NK-92 (cell line): ENCODE measurements around the gene PLXNA2.

Source experiments
- DNase-seq: peaks from one replicate; lab custom pipeline; 2025; ENCODE audit not compliant: unreplicated experiment; lab: John Stamatoyannopoulos, UW

The PLXNA2 gene, protein sequence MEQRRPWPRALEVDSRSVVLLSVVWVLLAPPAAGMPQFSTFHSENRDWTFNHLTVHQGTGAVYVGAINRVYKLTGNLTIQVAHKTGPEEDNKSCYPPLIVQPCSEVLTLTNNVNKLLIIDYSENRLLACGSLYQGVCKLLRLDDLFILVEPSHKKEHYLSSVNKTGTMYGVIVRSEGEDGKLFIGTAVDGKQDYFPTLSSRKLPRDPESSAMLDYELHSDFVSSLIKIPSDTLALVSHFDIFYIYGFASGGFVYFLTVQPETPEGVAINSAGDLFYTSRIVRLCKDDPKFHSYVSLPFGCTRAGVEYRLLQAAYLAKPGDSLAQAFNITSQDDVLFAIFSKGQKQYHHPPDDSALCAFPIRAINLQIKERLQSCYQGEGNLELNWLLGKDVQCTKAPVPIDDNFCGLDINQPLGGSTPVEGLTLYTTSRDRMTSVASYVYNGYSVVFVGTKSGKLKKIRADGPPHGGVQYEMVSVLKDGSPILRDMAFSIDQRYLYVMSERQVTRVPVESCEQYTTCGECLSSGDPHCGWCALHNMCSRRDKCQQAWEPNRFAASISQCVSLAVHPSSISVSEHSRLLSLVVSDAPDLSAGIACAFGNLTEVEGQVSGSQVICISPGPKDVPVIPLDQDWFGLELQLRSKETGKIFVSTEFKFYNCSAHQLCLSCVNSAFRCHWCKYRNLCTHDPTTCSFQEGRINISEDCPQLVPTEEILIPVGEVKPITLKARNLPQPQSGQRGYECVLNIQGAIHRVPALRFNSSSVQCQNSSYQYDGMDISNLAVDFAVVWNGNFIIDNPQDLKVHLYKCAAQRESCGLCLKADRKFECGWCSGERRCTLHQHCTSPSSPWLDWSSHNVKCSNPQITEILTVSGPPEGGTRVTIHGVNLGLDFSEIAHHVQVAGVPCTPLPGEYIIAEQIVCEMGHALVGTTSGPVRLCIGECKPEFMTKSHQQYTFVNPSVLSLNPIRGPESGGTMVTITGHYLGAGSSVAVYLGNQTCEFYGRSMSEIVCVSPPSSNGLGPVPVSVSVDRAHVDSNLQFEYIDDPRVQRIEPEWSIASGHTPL (N-terminal part only)

GRCh38 chr1:208243967-208244916 lies at the start of gene PLXNA2:
Gene PLXNA2, minus strand, starts transcription at chr1:208244384. Its CDS starts 26,462 bp downstream, at chr1:208217922.
- no peak for DNase-seq

GRCh38 chr1:208292908-208293307 lies 48.7 kb upstream of the PLXNA2 start:
- no peak for DNase-seq

- no peak for DNase-seq
Measured at GRCh38 chr1:208291923-208292711, 47.9 kb upstream of the PLXNA2 start.

- no peak for DNase-seq
Measured at GRCh38 chr1:208291129-208291528, 46.9 kb upstream of the PLXNA2 start.

- DNase-seq: no peak
Measured at GRCh38 chr1:208289716-208290115, 45.5 kb upstream of the PLXNA2 start.

- DNase-seq: no peak
Measured at GRCh38 chr1:208288495-208288894, 44.3 kb upstream of the PLXNA2 start.

DNA sequence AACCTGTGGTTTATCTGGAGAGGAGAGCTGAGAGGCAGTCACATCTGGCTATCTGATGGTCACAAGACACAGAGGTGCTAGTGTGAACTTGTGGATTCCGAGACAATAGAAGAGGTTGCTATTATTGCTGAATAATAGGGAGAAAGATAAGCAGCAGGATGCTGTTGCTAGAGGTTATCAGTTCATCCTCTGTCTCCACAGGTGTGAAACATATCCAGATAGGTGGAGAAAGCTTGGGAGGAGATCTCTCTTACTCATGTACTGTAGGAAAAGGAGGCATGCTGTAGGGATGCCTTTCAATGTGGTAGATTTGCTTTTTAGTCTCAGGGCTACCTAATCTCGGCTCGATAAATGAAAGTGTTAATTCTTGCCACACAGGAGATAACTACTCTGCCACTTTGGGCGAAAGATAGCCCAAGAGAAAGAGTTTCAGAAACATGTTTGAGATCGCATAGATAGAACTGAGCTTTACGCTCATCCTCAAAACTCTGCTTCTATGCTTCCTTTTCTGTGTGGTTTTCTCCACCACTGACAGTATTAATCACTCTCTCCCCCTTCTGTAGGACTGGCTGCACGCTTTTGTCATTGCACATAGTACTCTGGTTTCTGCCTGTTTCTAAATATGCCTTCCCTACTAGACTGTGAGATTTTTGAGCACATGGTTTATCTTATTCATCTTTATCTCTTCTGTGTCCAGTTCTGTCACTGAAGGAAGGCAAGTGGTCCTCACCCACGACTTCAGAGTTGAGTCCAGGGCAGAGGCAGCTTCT lies 36.7 kb upstream of the PLXNA2 start:
- no peak for DNase-seq

- DNase-seq: no peak
Measured at GRCh38 chr1:208279826-208280588, 35.8 kb upstream of the PLXNA2 start.

- no peak for DNase-seq
Measured at GRCh38 chr1:208278638-208279037, 34.5 kb upstream of the PLXNA2 start.

DNA sequence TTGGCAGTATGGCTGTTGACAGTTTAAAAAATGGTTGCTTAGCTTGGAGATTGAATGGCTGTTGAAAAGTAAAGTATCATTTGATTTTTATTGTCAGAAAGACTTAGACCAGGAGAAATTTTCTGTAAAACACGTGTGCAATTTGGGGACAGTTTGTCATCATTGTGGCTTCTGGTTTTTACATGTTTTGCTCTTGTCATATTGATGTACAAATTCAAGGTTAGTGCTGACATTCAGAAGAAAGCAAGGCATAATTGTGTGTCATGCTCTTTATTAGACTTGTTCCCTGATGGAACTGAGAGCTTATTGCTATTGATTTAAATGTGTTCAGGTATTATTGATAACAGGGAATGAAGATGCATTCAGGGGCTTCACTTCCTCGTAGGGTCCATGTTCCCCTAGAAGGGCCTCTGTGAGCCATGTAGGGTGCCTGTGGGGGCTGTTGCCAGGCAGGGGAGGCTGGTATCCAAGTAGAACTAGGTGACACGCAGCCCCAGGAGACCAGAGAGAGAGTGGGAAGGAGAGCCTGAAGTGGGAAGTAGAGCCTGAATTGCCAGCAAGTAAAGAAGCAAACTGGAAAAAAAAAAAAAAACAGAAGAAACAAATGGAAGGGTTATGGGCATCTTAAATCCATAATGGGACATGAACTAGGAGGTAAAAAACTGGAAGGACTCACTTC lies 32.7 kb upstream of the PLXNA2 start:
- DNase-seq: no peak

GRCh38 chr1:208275083-208275482 lies 30.9 kb upstream of the PLXNA2 start:
- DNase-seq: no peak

DNA sequence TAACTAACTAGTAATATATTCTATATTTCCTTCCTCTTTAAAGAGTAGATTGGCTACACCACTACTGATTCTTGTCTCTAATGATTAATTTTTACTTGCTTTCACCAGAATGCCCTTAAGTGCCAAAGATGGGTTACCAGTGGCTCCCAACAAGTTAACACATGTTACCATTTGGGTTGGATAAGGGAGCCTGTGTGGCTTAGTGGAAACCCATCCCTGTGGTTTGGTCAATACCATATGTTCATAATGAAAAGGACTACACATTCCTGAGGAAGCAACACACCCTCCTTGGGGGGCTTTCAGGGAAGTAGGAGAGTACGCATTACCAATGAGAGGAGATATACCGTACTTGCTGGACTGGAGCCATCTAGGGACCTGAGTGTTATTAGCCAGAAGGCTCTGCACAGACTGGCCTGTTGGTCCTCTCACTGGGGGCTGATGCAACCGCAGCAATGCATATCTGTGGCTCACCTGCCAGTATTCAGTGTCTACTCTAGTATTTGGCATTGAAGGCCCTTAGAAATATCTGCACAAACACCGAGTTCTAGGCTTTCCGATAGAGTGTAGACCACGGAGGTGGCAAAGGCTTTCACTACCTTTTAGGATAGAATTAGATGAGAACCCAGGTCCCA lies 29.3 kb upstream of the PLXNA2 start:
- DNase-seq: no peak

- DNase-seq: no peak
Measured at GRCh38 chr1:208272713-208273112, 28.5 kb upstream of the PLXNA2 start.

DNA sequence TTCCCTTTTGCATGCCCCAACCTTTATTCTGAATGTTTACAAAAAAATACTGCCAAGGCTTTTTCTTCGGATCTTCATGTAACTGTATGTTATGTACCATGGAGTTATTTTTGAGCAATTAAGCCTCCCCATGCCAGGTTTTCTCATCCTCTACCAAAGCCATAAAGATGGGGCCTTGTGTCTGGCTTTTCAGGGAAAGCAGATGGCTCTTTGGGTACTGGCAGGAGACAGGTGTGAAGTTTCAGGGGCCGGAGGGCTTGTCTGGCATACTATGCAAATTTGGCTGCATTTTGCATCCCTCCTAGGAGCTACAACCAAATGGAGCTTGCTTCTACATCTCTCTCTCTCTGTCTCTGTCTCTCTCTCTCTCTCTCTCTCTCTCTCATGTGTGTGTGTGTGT lies 28.1 kb upstream of the PLXNA2 start:
- no peak for DNase-seq

DNA sequence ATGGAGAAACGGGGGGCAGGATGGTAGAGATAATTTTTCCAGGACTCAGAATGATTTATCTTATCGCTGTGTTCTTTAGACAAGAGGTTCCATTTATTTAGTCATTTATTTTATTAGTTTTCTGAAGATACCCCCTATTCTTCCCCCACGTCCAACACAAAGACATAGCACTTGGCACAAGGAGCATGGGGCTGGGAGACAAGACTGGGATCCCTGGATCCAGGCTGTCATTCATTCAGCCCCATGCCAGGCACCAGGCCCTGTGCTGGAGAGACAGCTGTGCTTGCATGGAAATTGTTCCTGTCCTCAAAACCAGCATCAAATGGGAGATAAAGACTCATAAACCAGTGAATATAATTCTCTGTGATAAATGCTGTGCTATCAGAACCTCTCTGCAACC lies 27.1 kb upstream of the PLXNA2 start:
- no peak for DNase-seq

DNA sequence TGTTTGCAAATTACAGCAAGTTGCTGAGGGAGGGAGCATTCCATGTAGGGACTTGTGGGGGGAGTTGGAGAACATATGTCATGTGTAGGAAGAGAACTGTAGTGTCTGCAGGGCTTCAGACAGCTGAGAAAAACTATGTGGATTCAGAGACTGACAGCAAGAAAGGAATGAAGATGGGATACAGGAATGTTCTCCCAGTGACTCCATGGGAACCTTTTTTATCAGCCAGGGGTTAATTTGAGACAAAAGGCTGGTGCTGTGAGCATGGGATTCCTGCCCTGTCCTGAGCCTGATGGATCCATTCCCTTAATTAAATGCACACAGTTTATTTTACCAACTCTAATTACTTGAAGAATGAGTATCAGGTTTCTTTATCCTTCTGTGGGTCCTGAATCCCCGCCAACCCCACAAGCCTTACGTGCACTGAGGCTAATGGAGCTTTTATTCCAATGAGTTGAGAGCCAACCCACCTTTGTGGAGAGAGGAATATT lies 26.5 kb upstream of the PLXNA2 start:
- DNase-seq: no peak

DNA sequence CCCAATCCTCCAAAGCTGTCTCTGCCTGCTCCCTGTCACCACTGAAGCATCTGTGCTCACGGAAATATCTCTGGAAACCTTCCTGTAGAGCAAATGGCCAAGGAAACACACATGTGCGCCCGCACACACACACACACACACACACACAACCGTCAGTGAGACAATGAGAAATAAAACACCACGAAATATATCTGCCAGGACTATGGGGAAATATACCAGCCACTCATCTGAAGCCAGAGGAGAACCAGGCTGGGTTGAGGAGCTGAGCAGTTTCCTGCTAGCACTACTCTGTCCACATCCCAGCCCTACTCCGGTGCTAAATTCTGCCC lies 25.1 kb upstream of the PLXNA2 start:
- no peak for DNase-seq
